Ishikawa (cell line): ENCODE data around the gene THRB.

Experiments used
- CEBPB ChIP-seq: IDR thresholded peaks from 2 replicates; pipeline ENCODE4 v1.6.1; 2012
- CREB1 ChIP-seq: IDR thresholded peaks from 2 replicates; pipeline ENCODE4 v1.6.1; 2012; ENCODE audit warnings: low read depth
- EGR1 ChIP-seq: IDR thresholded peaks from 2 replicates; pipeline ENCODE4 v1.6.1; 2012
- EP300 ChIP-seq: IDR thresholded peaks from 2 replicates; pipeline ENCODE4 v1.6.1; 2012; ENCODE audit warnings: borderline replicate concordance
- FOXM1 ChIP-seq: IDR thresholded peaks from 2 replicates; pipeline ENCODE4 v1.6.1; 2012; ENCODE audit warnings: low read depth, borderline replicate concordance
- NFIC ChIP-seq: IDR thresholded peaks from 2 replicates; pipeline ENCODE4 v1.6.1; 2012
- RAD21 ChIP-seq: IDR thresholded peaks from 2 replicates; pipeline ENCODE4 v1.6.1; 2012; ENCODE audit warnings: low read depth
- REST ChIP-seq: IDR thresholded peaks from 2 replicates; pipeline ENCODE4 v1.6.1; 2012; ENCODE audit warnings: low read depth, mild to moderate bottlenecking
- TAF1 ChIP-seq: IDR thresholded peaks from 2 replicates; pipeline ENCODE4 v1.6.1; 2012; ENCODE audit warnings: low read depth, mild to moderate bottlenecking
- TCF12 ChIP-seq: IDR thresholded peaks from 2 replicates; pipeline ENCODE4 v1.6.1; 2012; ENCODE audit warnings: low read depth
- TEAD4 ChIP-seq: IDR thresholded peaks from 2 replicates; pipeline ENCODE4 v1.6.1; 2012
- USF1 ChIP-seq: IDR thresholded peaks from 2 replicates; pipeline ENCODE4 v1.6.1; 2012
- YY1 ChIP-seq: IDR thresholded peaks from 2 replicates; pipeline ENCODE4 v1.6.1; 2012; ENCODE audit warnings: low read depth
- ZBTB7A ChIP-seq: IDR thresholded peaks from 2 replicates; pipeline ENCODE4 v1.6.1; 2012; ENCODE audit warnings: low read depth
- TF ChIP-seq, protein P1 (sequence below): IDR thresholded peaks from 2 replicates; pipeline ENCODE4 v1.6.1; 2012

The THRB gene

DNA sequence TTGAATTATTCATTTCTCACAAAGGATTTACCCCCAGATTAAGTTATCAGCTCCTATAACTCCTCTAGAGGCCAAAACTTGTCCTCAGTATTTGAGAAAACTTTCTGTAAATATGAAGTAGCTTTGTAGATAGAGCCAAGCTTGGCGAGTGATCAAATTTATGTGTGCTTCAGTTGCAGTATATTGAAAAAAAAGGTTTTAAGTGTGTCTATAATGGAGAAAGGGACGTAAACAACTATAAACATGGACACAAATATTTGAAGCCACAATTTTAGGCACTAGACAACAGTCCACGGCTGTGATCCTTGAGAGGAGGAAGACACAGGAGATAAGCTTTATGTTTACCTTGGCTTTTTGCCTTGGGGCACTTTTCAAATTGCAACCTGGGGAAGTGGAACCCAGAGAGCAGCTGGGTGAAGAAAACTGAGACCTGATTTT is 118.7 kb downstream of the THRB start:
- TF ChIP-seq USF1 (no peak), TEAD4 (no peak), TAF1 (no peak), EGR1 (no peak), YY1 (no peak), ZBTB7A (no peak), RAD21 (no peak), FOXM1 (no peak), NFIC (no peak), CEBPB (no peak), EP300 (no peak), REST (no peak), TCF12 (no peak)
- TF ChIP-seq, protein P1, sequence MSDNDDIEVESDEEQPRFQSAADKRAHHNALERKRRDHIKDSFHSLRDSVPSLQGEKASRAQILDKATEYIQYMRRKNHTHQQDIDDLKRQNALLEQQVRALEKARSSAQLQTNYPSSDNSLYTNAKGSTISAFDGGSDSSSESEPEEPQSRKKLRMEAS, result no peak

GRCh38 chr3:24374801-24375200 is 119.8 kb downstream of the THRB start:
- TF ChIP-seq, protein P1, result no peak
- TF ChIP-seq YY1 (no peak), FOXM1 (no peak), ZBTB7A (no peak), TEAD4 (no peak), TAF1 (no peak), REST (no peak), TCF12 (no peak), CREB1 (no peak), RAD21 (no peak), EGR1 (no peak), CEBPB (no peak), USF1 (no peak), NFIC (no peak), EP300 (no peak)

DNA sequence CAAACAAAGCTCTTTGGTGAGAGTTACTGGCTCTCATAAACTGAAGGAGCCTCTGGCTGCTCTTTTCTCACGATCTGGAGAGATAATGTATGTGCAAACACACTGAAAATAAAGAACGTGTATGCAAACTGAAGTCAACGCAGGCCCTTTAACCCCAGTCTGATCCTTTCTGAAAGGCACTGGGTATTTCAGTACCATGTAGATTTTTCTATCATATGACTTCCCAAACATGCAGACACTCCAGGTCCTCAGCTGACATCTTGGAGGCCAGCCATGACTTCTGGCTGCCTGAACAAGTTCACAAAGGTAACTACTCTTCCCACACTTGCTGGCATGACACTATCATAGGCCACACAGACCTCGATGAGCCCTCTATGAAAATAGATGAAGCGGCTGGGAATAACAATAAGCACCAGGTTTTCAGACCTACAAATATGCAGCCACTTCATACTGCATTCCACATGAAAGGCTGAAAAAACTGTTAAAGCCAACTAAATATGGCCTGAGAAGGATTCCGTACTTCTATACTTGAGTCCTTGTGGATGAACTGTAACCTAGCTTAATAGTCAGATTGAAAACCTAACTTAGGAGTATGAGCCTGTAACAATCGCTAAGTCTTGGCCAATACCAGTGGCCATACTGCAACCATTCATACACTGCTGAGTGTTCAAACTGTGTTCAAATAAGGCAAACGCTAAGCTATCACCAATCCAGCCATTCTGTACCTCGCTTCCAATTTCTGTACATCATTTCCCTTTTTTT is 121.3 kb downstream of the THRB start:
- TF ChIP-seq REST (no peak), TAF1 (no peak), RAD21 (no peak), TEAD4 (no peak), NFIC (no peak), EP300 (no peak), TCF12 (no peak), ZBTB7A (no peak), YY1 (no peak), CEBPB (no peak), CREB1 (no peak), FOXM1 (no peak), EGR1 (no peak), USF1 (no peak)
- TF ChIP-seq, protein P1, result no peak
